WERI-Rb-1 (cell line): ENCODE results near the gene COMTD1.

Experiments used
- DNase-seq: peaks from one replicate; pipeline ENCODE4 v3.0.0-alpha.2; 2020
- H3K27ac ChIP-seq: fragments of 250-450 bp; sonication (Bioruptor Pico); 2 replicates; pipeline ENCODE4 v1.5.1; 2020; ENCODE audit warnings: mild to moderate bottlenecking, moderate library complexity
- H3K27me3 ChIP-seq: fragments of 250-450 bp; sonication (Bioruptor Pico); 2 replicates; pipeline ENCODE4 v1.5.1; 2021; ENCODE audit warnings: mild to moderate bottlenecking, low read depth, moderate library complexity; ENCODE audit not compliant: insufficient read depth, severe bottlenecking
- H3K36me3 ChIP-seq: fragments of 250-450 bp; sonication (Bioruptor Pico); 2 replicates; pipeline ENCODE4 v1.5.1; 2020; ENCODE audit warnings: mild to moderate bottlenecking, moderate library complexity
- H3K4me3 ChIP-seq: 2 replicates; pipeline ENCODE4 v1.5.1; 2011; ENCODE audit warnings: low read depth, mild to moderate bottlenecking, control low read depth, low read length
- H3K9me3 ChIP-seq: fragments of 250-450 bp; sonication (Bioruptor Pico); 2 replicates; pipeline ENCODE4 v1.5.1; 2021; ENCODE audit warnings: mild to moderate bottlenecking, moderate library complexity; ENCODE audit not compliant: severe bottlenecking
- CTCF ChIP-seq: IDR thresholded peaks from 2 replicates; pipeline ENCODE4 v1.5.1; 2011; ENCODE audit warnings: low read depth, mild to moderate bottlenecking, control low read depth, inconsistent platforms, low read length

The COMTD1 gene

GRCh38 chr10:75187961-75188426 lies 47.8 kb downstream of the COMTD1 start:
- TF ChIP-seq CTCF: peak; percentile 83
- no peaks in the 10 kb centered on the region for H3K9me3 ChIP-seq
- no peak overlapping the region for H3K4me3 ChIP-seq
- DNase-seq: peak; percentile 60
- no peak overlapping the region; the same call in 1 of the 2 replicates for H3K27ac ChIP-seq
- H3K36me3 ChIP-seq: no peaks in the 10 kb centered on the region; the same call in 1 of the 2 replicates
- no peaks in the 10 kb centered on the region for H3K27me3 ChIP-seq

- no peak overlapping the region for H3K27ac ChIP-seq
- H3K27me3 ChIP-seq: no peaks in the 10 kb centered on the region
- no peak for TF ChIP-seq CTCF
- DNase-seq: no peak
- H3K36me3 ChIP-seq: no peaks in the 10 kb centered on the region; the same call in 1 of the 2 replicates
- no peak overlapping the region for H3K4me3 ChIP-seq
- no peaks in the 10 kb centered on the region for H3K9me3 ChIP-seq
These were observed 49.4 kb downstream of the COMTD1 start for GRCh38 chr10:75186310-75186709.
